Esophagus muscularis mucosa (tissue), 3 donors: ENCODE measurements around the gene SLC37A1.

Experiments
- CTCF ChIP-seq, 3 experiments: fragments of 200-600 bp in 2 of 3; fragments of 450-650 bp in 1 of 3; sonication (generic) in 2 of 3; IDR thresholded peaks; one replicate each; pipeline ENCODE4 v1.5.1; 2017 to 2019; ENCODE audit warnings: antibody characterized with exemption in 3 of 3, mild to moderate bottlenecking in 2 of 3, moderate library complexity in 1 of 3
- POLR2AphosphoS5 ChIP-seq, 2 donors: sonication (generic); formaldehyde crosslinking; IDR thresholded peaks; one replicate each; pipeline ENCODE4 v1.6.1; 2017; ENCODE audit warnings: antibody characterized with exemption in 2 of 2

- TF ChIP-seq CTCF (IDR thresholded peaks at IDR 0.05) (no peak), POLR2AphosphoS5 (IDR thresholded peaks at IDR 0.05) (no peak)
These were observed 96.2 kb downstream of the SLC37A1 start for GRCh38 chr21:42609811-42610210.
